HG03097 (cell line): ENCODE measurements around the gene DZIP3.
"Not testable (repeated sequence)": the region's sequence is repeated elsewhere in the genome, so short reads cannot be mapped to it uniquely, and the experiment has no call there.

Experiments
- ATAC-seq: cut with Tn5 transposase; IDR thresholded peaks from one replicate; pipeline ENCODE4 v1.9.1; 2021; ENCODE audit not compliant: unreplicated experiment, low FRiP score

DZIP3 gene

GRCh38 chr3:108595321-108595720, 5.8 kb downstream of the DZIP3 start:
- no peak for ATAC-seq

DNA sequence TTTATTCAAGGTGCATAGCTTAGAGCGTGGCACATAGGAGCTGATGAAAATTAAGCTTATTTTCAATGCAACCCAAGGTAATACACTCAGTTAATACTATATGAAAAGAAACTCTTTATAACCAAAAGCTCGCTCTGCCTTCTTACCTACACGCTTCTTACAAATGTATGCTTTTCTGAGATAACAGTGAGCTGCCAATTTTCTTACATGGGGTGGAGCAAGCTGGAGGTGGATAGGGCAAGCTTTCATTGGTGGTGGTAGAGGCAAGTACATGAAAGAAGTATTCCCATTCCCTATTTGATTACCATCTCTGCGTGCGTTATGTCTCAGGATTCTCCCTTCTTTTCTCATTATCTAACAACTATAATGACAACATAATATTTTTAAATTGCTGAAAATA, 8.9 kb downstream of the DZIP3 start:
- ATAC-seq = no peak

DNA sequence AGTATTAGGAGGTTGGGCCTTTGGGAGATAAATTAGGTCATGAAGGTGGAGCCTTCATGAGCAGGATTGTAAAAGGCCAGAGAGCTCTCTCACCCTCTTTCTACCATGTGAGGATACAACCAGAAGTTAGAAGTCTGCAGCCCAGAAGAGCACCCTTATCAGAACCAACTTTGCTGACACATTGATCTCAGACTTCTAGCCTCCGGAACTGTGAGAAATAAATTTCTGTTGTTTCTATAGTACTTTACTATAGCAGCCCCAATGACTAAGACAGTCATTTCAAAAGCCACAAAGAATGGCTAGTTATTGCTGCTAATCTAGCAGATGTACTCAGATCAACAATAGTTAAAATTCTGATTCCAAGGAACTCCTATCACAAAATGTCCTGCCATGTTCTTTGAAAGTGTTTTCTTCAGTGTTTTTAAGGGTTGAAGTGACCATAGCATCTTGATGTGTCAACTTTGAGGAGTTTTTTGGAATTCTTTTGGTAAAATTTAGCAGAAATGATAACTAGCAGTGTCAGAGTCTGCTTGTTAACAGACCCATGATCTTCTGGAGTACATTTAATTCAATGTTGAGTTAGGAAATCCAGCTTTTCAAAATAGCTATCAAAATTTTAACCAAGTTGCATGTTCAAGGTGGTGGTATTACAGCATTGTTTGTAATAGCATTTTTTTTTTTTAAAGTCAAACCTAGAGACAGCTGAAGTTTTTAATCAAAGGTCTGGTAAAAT, 10.3 kb downstream of the DZIP3 start:
- no peak for ATAC-seq

DNA sequence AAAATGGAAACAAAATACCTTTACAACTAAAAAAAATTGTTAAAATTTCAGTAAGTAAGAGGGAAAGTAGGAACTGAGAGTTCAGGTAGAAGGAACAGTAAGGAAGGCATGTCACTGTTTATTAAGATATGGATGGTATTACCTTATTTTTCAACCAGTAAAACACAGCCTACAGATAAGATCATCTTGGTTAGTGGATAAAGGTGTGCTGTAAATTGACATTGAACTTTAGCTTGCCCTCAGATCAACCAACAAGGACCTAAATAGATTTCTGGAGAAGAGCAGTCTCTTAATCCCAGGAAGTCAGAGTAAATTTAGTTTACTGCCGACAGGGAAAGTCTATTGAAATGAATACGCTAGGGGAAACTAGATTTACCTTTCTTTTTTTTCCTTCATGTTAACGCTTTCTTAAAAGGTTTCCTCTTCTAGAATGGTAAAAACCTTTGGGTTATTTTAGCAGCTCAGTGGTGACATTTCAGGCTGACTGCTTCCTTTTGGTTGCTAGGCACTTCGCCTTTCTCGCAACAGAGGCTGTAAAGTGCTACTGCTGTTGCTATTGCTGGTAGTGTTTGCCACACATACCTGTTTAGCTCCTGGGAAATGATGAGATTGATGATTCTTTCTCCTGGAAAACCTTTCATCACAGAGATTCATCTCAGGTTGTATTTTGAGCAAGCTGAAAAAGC, 12.9 kb downstream of the DZIP3 start:
- ATAC-seq = no peak

DNA sequence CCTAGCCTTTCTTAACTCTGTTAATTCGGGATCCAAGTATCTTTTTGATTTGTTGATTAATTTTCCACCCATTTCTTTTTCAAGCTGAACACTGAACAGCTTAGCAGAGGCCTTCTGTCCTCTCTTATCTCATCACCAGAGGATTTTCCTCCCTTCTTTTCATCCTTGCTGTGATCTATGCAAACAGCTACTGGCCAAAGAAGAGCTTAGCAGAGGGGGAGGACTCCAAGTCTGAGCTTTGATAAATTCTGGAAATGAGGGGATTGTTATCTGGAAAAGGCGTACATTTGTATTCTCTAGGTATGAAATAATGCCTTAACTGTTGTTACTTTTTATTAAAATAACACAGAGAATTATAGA, 13.4 kb downstream of the DZIP3 start:
- ATAC-seq = no peak

DNA sequence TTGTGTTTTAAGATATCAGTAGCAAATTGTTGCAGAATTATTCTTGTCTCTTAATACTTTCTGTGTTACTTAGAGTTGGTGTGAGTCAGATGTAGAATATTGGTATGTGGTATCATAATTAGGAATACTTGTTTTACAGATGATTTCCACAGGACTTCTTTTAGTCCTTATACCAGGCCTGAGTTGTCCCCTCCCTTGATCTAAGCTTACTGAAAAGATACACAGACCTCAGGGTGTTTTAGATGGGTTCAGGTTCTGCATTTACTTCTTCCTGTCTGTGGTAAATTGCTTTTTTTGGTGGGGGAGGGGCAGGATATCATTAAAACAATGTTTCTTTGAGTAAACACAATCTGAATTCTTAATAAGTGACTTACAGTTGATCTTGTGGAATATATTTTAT, 14.2 kb downstream of the DZIP3 start:
- no peak for ATAC-seq

- ATAC-seq = no peak
These were observed 15.5 kb downstream of the DZIP3 start for GRCh38 chr3:108605028-108605427.

DNA sequence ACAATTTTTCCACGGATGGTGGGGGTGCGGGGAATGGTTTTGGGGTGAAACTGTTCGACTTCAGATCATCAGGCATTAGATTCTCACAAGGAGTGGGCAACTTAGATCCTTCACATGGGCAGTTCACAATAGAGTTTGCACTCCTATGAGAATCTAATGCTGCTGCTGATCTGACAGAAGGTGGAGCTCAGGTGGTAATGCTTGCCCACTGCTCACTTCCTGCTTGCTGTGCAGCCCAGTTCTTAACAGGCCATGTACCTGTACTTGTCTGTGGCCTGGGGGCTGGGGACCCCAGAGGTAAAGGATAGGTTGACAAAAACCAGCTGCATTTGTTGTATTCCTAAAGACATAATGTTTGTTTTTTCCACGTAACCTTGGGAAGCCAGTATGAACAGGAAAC, 16.0 kb downstream of the DZIP3 start:
- no peak for ATAC-seq

DNA sequence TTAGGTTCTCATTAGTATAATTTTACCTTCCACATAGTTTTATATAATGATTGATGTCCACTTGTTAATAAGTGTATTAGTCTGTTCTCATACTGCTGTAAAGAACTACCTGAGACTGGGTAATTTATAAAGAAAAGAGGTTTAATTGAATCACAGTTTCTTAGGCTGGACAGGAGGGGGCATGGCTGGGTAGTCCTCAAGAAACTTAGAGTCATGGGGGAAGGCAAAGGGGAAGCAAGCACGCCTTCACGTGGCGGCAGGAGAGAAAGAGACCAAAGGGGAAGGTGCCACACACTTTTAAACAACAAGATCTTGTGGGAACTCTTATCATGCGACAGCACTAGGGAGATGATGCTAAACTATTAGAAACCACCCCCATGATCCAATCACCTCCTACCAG, 19.2 kb downstream of the DZIP3 start:
- ATAC-seq = no peak

- ATAC-seq = no peak
These were observed 21.1 kb downstream of the DZIP3 start for GRCh38 chr3:108610651-108611050.

- not testable (repeated sequence) for ATAC-seq
These were observed 26.6 kb downstream of the DZIP3 start for GRCh38 chr3:108616090-108616489.

DNA sequence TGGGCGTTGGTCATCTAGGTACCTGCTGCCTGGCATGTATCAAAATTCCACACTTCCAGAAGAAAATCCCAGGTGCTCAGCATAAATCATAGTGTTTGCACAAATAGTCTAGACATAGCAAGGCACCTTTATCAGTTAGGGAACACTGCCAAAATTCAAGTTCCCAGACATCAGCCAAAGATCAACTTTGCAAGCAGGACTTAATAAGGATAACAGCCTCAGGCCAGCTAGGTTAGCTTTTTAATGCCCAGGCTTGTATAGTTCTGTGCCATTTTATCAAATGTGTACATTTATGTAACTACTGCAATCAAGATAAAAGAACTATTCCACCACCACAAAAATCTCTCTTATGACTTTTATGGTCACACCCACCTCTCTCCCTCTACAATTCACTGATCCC, 30.7 kb downstream of the DZIP3 start:
- ATAC-seq = no peak

GRCh38 chr3:108623504-108623903, 34.0 kb downstream of the DZIP3 start:
- ATAC-seq = no peak

DNA sequence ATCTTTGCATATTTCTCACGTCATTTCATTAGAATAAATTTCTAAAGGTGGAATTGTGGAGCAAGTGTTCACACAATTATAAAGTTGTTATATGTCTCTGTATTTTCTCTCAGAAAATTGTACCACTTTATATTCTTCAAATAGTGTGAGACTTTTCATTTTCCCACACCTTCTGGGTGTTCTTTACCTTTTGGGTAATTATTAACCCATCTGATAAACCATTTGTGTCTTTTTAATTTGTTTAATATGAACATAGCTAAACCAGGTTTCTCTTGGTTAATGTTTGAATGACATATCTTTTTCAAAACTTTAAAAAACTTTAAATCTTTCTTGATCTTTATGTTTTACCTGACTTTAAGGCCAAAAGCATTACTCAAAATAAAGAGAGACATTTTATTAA, 40.5 kb downstream of the DZIP3 start:
- ATAC-seq = no peak

- ATAC-seq = no peak
These were observed 53.0 kb downstream of the DZIP3 start for GRCh38 chr3:108642526-108642925.

DNA sequence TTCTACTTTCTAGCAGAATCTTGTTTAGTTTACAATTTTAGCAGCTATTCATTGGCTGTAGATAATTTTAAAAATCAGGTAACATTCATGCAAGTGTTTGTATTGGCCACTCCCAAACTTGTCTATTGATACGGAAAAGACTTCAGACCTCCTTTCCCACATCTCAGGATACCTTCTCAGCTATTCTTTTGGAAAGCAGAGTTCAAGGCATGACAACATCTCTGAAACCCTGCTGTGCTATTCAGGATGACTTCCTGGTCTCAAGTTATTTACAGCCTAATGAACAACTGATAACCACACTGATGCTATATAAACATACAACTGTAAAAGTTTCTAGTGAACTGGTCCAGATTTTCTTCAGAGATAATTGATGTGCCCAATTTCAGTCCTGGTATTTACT, 55.8 kb downstream of the DZIP3 start:
- no peak for ATAC-seq

- not testable (repeated sequence) for ATAC-seq
These were observed 66.1 kb downstream of the DZIP3 start for GRCh38 chr3:108655664-108656063.

DNA sequence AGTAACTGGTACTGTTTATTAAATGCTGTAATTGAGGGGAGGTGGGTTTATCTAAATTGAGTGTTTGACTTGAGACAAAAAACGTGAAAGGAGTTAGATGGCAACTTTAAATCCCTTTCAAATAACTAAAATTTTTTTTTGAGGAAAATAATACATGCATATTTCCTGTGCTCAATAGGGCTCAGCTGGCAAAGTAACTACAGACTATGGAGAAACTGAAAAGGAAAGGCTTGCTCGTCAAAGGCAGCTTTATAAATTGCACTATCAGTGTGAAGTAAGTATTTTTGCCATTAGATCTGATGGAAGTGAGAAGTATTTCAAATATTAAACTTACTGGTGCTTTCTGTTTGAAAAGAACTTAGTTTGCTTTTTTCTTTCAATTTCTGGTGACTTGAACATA, 72.2 kb downstream of the DZIP3 start:
- no peak for ATAC-seq

- ATAC-seq = peak; percentile 71
These were observed 72.7 kb downstream of the DZIP3 start for GRCh38 chr3:108662142-108662738.

DNA sequence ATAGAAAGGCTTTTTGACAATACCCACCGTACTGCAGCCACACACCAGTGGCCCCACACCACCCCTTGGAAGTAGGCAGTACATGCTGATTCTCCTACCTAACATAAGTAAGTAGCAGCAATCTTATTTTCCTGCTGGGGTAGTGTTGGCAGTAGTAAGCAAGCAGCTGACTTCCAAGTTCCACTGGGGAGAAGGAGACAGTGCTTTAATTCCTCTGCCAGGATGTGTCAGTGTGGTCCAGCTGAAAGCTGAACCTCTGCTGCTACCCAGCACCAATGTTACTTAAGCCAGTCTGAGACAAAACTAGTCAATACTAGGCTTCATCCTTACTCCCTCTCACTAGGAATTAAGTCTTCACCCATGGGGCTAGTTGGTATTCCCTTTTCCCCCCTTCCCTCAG, 74.7 kb downstream of the DZIP3 start:
- no peak for ATAC-seq

DNA sequence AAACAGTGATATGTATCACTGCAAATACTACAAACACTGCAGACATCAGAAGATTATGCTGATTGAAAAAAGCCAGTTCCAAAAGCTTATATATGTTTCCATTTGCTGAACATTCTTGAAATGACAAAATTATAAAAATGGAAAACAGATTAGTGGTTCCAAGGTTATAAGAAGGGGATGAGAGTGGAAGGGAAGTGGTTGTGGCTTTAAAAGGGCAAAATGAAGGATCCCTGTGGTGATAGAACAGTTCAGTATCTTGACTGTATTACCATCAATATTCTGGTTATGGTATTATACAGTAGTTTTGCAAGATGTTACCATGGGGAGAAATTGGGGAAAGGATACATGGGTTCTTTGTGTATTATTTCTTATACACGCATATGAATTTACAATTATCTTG, 77.8 kb downstream of the DZIP3 start:
- ATAC-seq = no peak

DNA sequence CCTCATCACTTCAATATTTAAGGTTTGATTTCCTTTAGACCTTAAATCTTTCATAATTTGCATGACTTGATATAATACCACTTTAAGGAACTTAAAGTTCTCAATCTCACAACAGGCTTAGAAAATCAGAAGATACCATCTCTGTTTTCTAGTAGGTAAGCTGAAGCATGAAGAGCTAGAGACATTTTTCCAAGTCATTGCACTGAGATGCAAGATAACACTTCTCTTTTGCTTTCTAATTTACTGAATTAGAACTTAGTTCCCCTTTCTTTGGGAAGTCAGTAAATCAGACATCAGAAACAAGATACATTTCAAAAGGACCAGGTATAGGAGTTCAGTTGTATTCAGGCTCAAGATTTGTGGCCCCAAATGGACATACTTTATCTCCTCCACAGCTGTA, 79.7 kb downstream of the DZIP3 start:
- ATAC-seq = no peak
